Measurements from ENCODE around the gene INSYN1.

- TF ChIP-seq CTCF (IDR thresholded peaks at IDR 0.05; ENCODE audit: low read depth, low read length, poor library complexity, severe bottlenecking) (no peak), EZH2phosphoT487 (IDR thresholded peaks at IDR 0.05; ENCODE audit: borderline replicate concordance, low read length) (no peak)
Observed at GRCh38 chr15:73709686-73710085, 43.5 kb downstream of the INSYN1 start.
